Measurements from ENCODE around the gene XRCC4. TPM values are rescaled to one million over a fixed set of nuclear protein-coding genes. Genes with fewer than 3 reads are reported as not detected.

Gene XRCC4
- total RNA-seq, 3 donors from 2014 or later: 6.4 to 8.3 (median 8.1) TPM

DNA sequence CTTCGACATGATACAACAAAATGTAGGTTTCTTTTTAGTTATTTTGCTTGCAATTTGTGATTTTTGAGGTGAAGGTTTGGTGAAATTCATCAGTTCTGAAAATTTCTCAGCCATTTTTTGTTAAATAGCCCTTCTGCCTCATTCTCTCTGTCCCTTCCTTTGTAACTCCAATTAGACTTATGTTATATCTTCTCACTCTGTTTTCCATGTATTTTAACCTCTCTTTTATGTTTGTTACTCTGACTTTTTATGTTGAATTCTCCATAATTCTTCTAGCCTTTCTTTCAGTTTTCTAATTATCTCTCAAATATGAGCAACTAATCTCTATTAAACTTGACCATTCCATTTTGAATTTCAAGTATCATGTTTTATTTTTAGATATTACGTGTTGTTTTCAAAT lies 222.0 kb downstream of the XRCC4 start:
- intact Hi-C loops (cut with DNase I, micrococcal nuclease): no loop called here
- no peaks in the 10 kb centered on the region for H3K4me1 ChIP-seq (ENCODE audit: low read depth)
- H3K9me3 ChIP-seq: peaks cover 8% of the 10 kb centered on the region
- DNase-seq (no peak), ATAC-seq (no peak)
- TF ChIP-seq, protein P1, sequence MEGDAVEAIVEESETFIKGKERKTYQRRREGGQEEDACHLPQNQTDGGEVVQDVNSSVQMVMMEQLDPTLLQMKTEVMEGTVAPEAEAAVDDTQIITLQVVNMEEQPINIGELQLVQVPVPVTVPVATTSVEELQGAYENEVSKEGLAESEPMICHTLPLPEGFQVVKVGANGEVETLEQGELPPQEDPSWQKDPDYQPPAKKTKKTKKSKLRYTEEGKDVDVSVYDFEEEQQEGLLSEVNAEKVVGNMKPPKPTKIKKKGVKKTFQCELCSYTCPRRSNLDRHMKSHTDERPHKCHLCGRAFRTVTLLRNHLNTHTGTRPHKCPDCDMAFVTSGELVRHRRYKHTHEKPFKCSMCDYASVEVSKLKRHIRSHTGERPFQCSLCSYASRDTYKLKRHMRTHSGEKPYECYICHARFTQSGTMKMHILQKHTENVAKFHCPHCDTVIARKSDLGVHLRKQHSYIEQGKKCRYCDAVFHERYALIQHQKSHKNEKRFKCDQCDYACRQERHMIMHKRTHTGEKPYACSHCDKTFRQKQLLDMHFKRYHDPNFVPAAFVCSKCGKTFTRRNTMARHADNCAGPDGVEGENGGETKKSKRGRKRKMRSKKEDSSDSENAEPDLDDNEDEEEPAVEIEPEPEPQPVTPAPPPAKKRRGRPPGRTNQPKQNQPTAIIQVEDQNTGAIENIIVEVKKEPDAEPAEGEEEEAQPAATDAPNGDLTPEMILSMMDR (IDR thresholded peaks at IDR 0.05): no peak
- no peaks in the 10 kb centered on the region for H3K36me3 ChIP-seq (ENCODE audit: low read depth)
- no peak overlapping the region for H3K4me3 ChIP-seq

DNA sequence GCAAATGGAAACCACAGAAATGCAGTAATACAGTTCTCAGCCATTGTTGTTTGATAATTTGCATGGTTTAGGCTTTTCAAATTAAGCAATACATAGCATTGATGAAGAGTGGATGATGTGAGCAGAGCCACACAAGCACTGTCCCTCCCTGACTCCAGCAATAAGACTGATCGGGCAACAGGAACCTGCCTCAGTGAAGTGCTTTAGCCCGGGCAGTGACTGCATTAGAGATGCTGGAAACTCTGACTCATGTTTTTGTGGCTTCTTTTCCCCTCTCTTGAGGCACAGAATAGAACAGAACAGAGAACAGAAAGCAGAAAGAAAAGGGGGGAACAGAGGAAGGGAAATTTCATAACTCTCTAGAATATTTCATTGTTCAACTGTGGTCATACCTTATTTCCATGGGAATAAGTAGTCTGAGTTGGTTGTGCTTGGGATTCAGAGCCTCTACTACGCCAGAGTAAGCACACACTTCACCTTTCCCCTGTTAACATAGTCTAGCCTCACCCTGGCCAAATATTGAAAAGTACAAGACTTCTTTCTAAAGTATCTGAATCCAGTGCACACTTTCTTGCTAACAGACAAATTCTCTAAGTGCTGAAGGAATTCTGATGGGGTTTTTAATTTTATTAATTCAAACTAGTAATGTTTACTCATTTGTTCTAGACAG lies 229.4 kb downstream of the XRCC4 start:
- no peaks in the 10 kb centered on the region for H3K4me1 ChIP-seq (ENCODE audit: low read depth)
- H3K36me3 ChIP-seq (ENCODE audit: low read depth): no peaks in the 10 kb centered on the region
- TF ChIP-seq, protein P1 (IDR thresholded peaks at IDR 0.05): no peak
- DNase-seq: peak in 1 of 3 donors; percentile 12
- no peak overlapping the region for H3K4me3 ChIP-seq
- no peaks in the 10 kb centered on the region for H3K9me3 ChIP-seq
- peak; percentile 67 for ATAC-seq
- intact Hi-C loops (cut with DNase I, micrococcal nuclease): no loop called here

DNA sequence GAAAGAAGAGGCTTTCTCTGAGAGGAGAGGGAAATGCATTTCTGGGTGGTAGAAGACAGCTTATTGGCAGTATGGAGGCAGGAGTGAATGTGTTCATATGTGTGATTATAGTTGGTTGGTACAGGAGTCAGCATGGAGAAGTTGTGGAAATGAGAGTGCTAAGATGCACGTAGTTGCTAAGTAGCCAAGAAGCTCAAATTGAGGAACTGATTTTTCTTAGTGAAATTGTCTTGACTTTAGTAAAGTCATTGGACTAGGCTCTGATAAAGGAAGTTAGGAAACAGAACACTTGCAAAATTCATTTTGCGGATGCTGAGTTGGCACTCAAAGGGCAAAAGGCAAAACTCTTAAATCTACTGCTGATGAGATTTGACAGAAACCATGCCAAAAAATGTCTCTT lies 235.3 kb downstream of the XRCC4 start:
- peaks cover 11% of the 10 kb centered on the region for H3K9me3 ChIP-seq
- H3K4me1 ChIP-seq (ENCODE audit: low read depth): no peaks in the 10 kb centered on the region
- peak in 1 of 3 donors; percentile 6 for DNase-seq
- ATAC-seq: peak; percentile 36
- no peak overlapping the region for H3K4me3 ChIP-seq
- intact Hi-C loops (cut with DNase I, micrococcal nuclease): no loop called here
- H3K36me3 ChIP-seq (ENCODE audit: low read depth): no peaks in the 10 kb centered on the region
- TF ChIP-seq, protein P1 (IDR thresholded peaks at IDR 0.05): no peak

DNA sequence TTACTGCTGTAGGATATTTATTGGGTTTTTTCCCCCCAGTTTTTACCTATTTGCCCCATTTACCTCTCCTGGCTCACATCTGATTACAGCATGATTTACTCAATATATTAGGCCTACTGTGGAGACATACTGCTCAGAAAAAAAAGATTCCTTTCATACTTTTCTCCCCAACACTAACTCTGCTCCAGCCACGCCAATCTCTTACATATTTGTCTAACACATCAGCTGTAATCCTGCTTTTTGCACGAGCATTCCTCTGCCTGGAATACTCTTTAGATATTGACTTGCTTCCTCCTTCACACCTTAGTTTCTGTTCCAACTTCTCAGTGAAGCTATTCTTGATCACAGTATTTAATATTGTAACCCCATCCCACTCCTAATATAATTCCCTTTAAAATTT lies 236.1 kb downstream of the XRCC4 start:
- Histone ChIP-seq H3K4me1 (ENCODE audit: low read depth) (no peaks in the 10 kb centered on the region), H3K4me3 (no peak overlapping the region), H3K9me3 (peaks cover 11% of the 10 kb centered on the region), H3K36me3 (ENCODE audit: low read depth) (no peaks in the 10 kb centered on the region)
- TF ChIP-seq, protein P1 (IDR thresholded peaks at IDR 0.05): no peak
- DNase-seq (no peak), ATAC-seq (no peak)
- intact Hi-C loops (cut with DNase I, micrococcal nuclease): no loop called here

DNA sequence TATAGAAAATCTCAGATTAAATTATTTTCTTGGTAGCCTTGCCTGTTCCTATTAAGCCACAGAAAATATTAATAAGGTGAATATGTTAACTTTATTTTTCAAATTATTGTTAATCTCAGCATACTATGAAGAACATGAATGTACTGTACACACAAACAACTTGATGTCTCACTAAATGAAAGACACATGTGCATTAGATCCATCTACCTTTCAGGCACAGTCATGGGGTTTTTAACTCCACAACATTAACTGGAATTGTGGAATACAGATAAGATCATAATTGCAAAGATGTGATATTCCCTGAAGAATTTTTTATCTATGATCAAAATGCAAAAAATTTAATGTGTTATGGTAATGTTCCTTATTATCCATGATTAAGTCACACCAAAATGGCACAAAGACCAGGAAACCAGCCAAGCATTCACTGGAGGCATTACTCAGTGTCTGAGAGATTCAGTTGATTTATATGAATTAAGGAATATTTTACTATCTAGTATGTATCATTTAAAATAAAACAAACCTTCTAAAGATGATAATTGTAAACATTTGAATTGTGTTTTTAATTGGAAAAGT lies 244.2 kb downstream of the XRCC4 start:
- H3K4me1 ChIP-seq (ENCODE audit: low read depth): no peaks in the 10 kb centered on the region
- no peaks in the 10 kb centered on the region for H3K9me3 ChIP-seq
- TF ChIP-seq, protein P1 (IDR thresholded peaks at IDR 0.05): no peak
- no peaks in the 10 kb centered on the region for H3K36me3 ChIP-seq (ENCODE audit: low read depth)
- ATAC-seq: no peak
- intact Hi-C loops (cut with DNase I, micrococcal nuclease): no loop called here
- no peak for DNase-seq
- H3K4me3 ChIP-seq: no peak overlapping the region

Measured in mucosa of descending colon (tissue), 3 donors.